Natural killer cell (primary cell): ENCODE data around the gene ZBTB5. TPM values are rescaled to one million over a fixed set of nuclear protein-coding genes. Genes with fewer than 3 reads are reported as not detected.

ENCODE experiments used
- ATAC-seq, 3 donors: fragments of 150-1000 bp in 2 of 3; fragments of 200-7000 bp in 1 of 3; cut with Tn5 transposase; 1 replicate in 1 of 3; 2 replicates in 2 of 3; pipeline ENCODE4 v1.10.0; 2021; ENCODE audit warnings: mild to moderate bottlenecking in 2 of 3, moderate library complexity in 2 of 3
- DNase-seq, 2 donors: peaks; one replicate each; pipeline versions ENCODE4 v3.0.0 to v3.0.0-alpha.2; 2013 to 2021; ENCODE audit warnings: mixed read lengths in 1 of 2
- H3K27ac ChIP-seq: one replicate; pipeline ENCODE4 v1.5.1; 2013; ENCODE audit warnings: mild to moderate bottlenecking, low read length
- H3K27me3 ChIP-seq: one replicate; pipeline ENCODE4 v1.6.1; 2013; ENCODE audit warnings: low read length; ENCODE audit not compliant: control insufficient read depth, insufficient read depth
- H3K36me3 ChIP-seq: one replicate; pipeline ENCODE4 v1.6.1; 2013; ENCODE audit warnings: low read length; ENCODE audit not compliant: control insufficient read depth, insufficient read depth
- H3K4me1 ChIP-seq: one replicate; pipeline ENCODE4 v1.6.1; 2013; ENCODE audit warnings: low read length; ENCODE audit not compliant: control insufficient read depth, insufficient read depth
- H3K4me3 ChIP-seq: one replicate; pipeline ENCODE4 v1.5.1; 2013; ENCODE audit warnings: low read length
- H3K9me3 ChIP-seq: one replicate; pipeline ENCODE4 v1.6.1; 2013; ENCODE audit warnings: low read length; ENCODE audit not compliant: control insufficient read depth, insufficient read depth
- H3K27ac Mint-ChIP-seq, 2 donors: one replicate each; pipeline ENCODE4 v1.8.0; 2022; ENCODE audit warnings: mild to moderate bottlenecking in 2 of 2, mixed read lengths in 2 of 2, moderate library complexity in 1 of 2
- H3K27me3 Mint-ChIP-seq, 2 donors: one replicate each; pipeline ENCODE4 v1.8.0; 2022; ENCODE audit warnings: low read depth in 2 of 2, mixed read lengths in 2 of 2
- H3K36me3 Mint-ChIP-seq: one replicate; pipeline ENCODE4 v1.8.0; 2022; ENCODE audit warnings: mixed read lengths
- H3K4me1 Mint-ChIP-seq, 2 donors: one replicate each; pipeline ENCODE4 v1.8.0; 2022; ENCODE audit warnings: mixed read lengths in 2 of 2
- H3K4me3 Mint-ChIP-seq: one replicate; pipeline ENCODE4 v1.8.0; 2022; ENCODE audit warnings: mild to moderate bottlenecking, moderate library complexity, mixed read lengths
- H3K9me3 Mint-ChIP-seq, 2 donors: one replicate each; pipeline ENCODE4 v1.8.0; 2022; ENCODE audit warnings: mixed read lengths in 2 of 2
- CTCF ChIP-seq: fragments of 200-600 bp; IDR thresholded peaks from one replicate; pipeline ENCODE4 v1.8.0; 2022; ENCODE audit warnings: antibody characterized with exemption
- WGBS: methylation state at CpG from one replicate; pipeline ENCODE4 v1.1.7; 2013; ENCODE audit warnings: missing lambda C conversion rate; ENCODE audit not compliant: insufficient coverage; 5-methylcytosine and 5-hydroxymethylcytosine counted together
- intact Hi-C: fragments of 100-400 bp; cut with micrococcal nuclease; formaldehyde crosslinking; loops from one replicate; pipeline ENCODE4 v1.14.2; 2022
- total RNA-seq, 4 donors: library from RNA; stranded (reverse); fragments of 120-200 nt in 1 of 4; gene quantifications; one replicate each; pipeline versions ENCODE4 v1.2.3 to v1.2.4, GENCODE V29; 2013 to 2022

ZBTB5 gene
- total RNA-seq, 3 donors from 2014 or later (not counting 1 experiment from before 2014, with no cell fraction given): 12.6 to 14.2 (median 13.3) TPM

DNA sequence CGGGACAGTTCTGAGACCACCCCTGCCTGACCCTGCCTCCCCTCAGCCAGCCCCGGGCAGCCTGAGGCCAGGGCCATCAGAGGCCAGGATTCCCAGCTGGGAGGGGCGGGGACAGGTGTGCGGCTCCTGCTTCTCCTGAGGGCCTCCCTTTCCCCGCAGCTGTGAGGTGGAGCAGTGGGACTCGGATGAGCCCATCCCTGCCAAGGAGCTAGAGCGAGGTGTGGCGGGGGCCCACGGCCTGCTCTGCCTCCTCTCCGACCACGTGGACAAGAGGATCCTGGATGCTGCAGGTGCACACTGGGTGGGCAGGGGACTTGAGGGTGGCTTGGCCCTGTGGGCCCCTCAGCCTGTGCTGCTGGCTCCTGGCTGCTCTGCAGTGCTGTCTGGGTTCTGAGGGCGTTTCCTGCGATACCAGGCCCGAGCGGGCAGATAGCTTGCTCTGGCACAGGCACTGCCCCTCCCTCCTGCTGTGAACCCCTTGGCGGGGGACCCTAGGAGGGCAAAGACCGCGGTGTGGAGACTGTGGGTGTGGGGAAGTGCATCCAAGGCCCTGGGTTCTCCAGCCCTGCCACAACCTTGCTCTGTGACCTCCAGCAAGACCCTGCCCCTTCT lies 40.5 kb downstream of the ZBTB5 start:
- Mint-ChIP-seq H3K4me1 (peaks cover 18 to 20% of the 10 kb centered on the region in 2 donors), H3K27me3 (no peaks in the 10 kb centered on the region)
- no peak for ATAC-seq

GRCh38 chr9:37424204-37424685 lies 41.0 kb downstream of the ZBTB5 start:
- H3K27me3 Mint-ChIP-seq: no peaks in the 10 kb centered on the region
- no peak for TF ChIP-seq CTCF
- 93% methylated on average over 8 of the region's 8 CpGs for WGBS
- Histone ChIP-seq H3K4me1 (peaks cover 22% of the 10 kb centered on the region), H3K9me3 (no peaks in the 10 kb centered on the region), H3K36me3 (peaks cover 17% of the 10 kb centered on the region), H3K27me3 (no peaks in the 10 kb centered on the region), H3K27ac (no peak overlapping the region), H3K4me3 (no peak overlapping the region)
- H3K4me1 Mint-ChIP-seq: peaks cover 18 to 20% of the 10 kb centered on the region in 2 donors
- intact Hi-C loops: no loop called here
- H3K4me3 Mint-ChIP-seq: no peak overlapping the region
- DNase-seq: no peak
- H3K9me3 Mint-ChIP-seq: no peaks in the 10 kb centered on the region
- peak overlapping the region in 1 of 2 donors; percentile 98 for H3K27ac Mint-ChIP-seq
- ATAC-seq: no peak
- no peaks in the 10 kb centered on the region for H3K36me3 Mint-ChIP-seq

More for the DNA sequence above, 40.5 kb downstream of the ZBTB5 start:
- H3K36me3 Mint-ChIP-seq: no peaks in the 10 kb centered on the region
- DNase-seq: no peak
- Histone ChIP-seq H3K9me3 (no peaks in the 10 kb centered on the region), H3K4me3 (no peak overlapping the region), H3K36me3 (peaks cover 20% of the 10 kb centered on the region), H3K27ac (no peak overlapping the region), H3K4me1 (peaks cover 22% of the 10 kb centered on the region), H3K27me3 (no peaks in the 10 kb centered on the region)
- WGBS: 94% methylated on average over 18 of the region's 18 CpGs
- H3K27ac Mint-ChIP-seq: no peak overlapping the region
- no peak for TF ChIP-seq CTCF
- intact Hi-C loops: no loop called here
- H3K9me3 Mint-ChIP-seq: no peaks in the 10 kb centered on the region
- no peak overlapping the region for H3K4me3 Mint-ChIP-seq

- no peaks in the 10 kb centered on the region for H3K27me3 ChIP-seq
- Mint-ChIP-seq H3K36me3 (no peaks in the 10 kb centered on the region), H3K9me3 (no peaks in the 10 kb centered on the region), H3K4me3 (peak overlapping the region; percentile 94), H3K27ac (peak overlapping the region; percentile 93 to 98), H3K4me1 (peaks cover 18 to 20% of the 10 kb centered on the region in 2 donors), H3K27me3 (no peaks in the 10 kb centered on the region)
- no peak for TF ChIP-seq CTCF
- DNase-seq (no peak), ATAC-seq (no peak)
- 84% methylated on average over 2 of the region's 2 CpGs for WGBS
- H3K4me3 ChIP-seq: no peak overlapping the region
- no peak overlapping the region for H3K27ac ChIP-seq
- intact Hi-C loops: no loop called here
- peaks cover 10% of the 10 kb centered on the region for H3K36me3 ChIP-seq
- no peaks in the 10 kb centered on the region for H3K9me3 ChIP-seq
- peaks cover 22% of the 10 kb centered on the region for H3K4me1 ChIP-seq
Measured at GRCh38 chr9:37423508-37423907, 41.7 kb downstream of the ZBTB5 start.
